K562 (cell line): ENCODE measurements around the gene CROCC2. TPM values are rescaled to one million over a fixed set of nuclear protein-coding genes. Genes with fewer than 3 reads are reported as not detected.

Experiments
- ATAC-seq: fragments of 200-7000 bp; cut with Tn5 transposase; 3 replicates; pipeline ENCODE4 v1.9.1; 2020; ENCODE audit warnings: moderate library complexity
- BruUV-seq: library from RNA; stranded (reverse); fragments of 400-500 nt; replicated peaks from 2 replicates; lab custom pipeline; 2021; lab: Mats Ljungman, UMichigan
- CTCF ChIA-PET: fragments of 300-600 bp; formaldehyde crosslinking; extraction: SDS; loops from one replicate; lab custom pipeline; 2021; ENCODE audit warnings: low intra/inter-chr PET ratio; lab: Yijun Ruan, JAX
- POLR2A ChIA-PET: fragments of 300-600, 350-650 bp; sonication (Branson Sonifier 250); formaldehyde crosslinking; extraction: SDS; loops from one replicate; lab custom pipeline; 2021; ENCODE audit warnings: antibody characterized with exemption, inconsistent platforms; lab: Yijun Ruan, JAX
- DNase-seq, 4 experiments: peaks; one replicate each; pipeline versions ENCODE4 v3.0.0 to v3.0.0-alpha.2; 2011 to 2018; ENCODE audit warnings: low spot score in 3 of 4, mixed read lengths in 3 of 4; ENCODE audit errors: extremely low read depth in 1 of 4
- FAIRE-seq: peaks from 2 replicates; lab custom pipeline; 2011; peaks lifted over from hg19 to GRCh38; lab: Jason Lieb, UNC
- H2AFZ ChIP-seq: 2 replicates; pipeline ENCODE4 v1.6.0; 2011; ENCODE audit warnings: low read depth, low read length, control low read depth, inconsistent platforms
- H3K27ac ChIP-seq: fragments of 200-600 bp; 3 replicates; pipeline ENCODE4 v1.8.0; 2011; ENCODE audit warnings: low read depth, mild to moderate bottlenecking, control low read depth, inconsistent platforms, low read length, moderate library complexity, mixed read lengths; ENCODE audit errors: extremely low read depth
- H3K27me3 ChIP-seq, 2 experiments: fragments of 300-600 bp in 1 of 2; 2 replicates in 1 of 2; 3 replicates in 1 of 2; pipeline versions ENCODE4 v1.6.0 to v1.8.0; 2011; ENCODE audit warnings: inconsistent platforms in 2 of 2, low read length in 2 of 2, mild to moderate bottlenecking in 1 of 2, mixed read lengths in 1 of 2, moderate library complexity in 1 of 2; ENCODE audit not compliant: control insufficient read depth in 2 of 2, insufficient read depth in 2 of 2
- H3K36me3 ChIP-seq: fragments of 300-600 bp; 3 replicates; pipeline ENCODE4 v1.8.0; 2011; ENCODE audit warnings: mild to moderate bottlenecking, low read length, inconsistent platforms; ENCODE audit not compliant: control insufficient read depth, insufficient read depth
- H3K4me1 ChIP-seq, 2 experiments: fragments of 200-600 bp in 1 of 2; replicated peaks in 1 of 2; 2 replicates in 1 of 2; 3 replicates in 1 of 2; pipeline versions ENCODE4 v1.5.1 to v1.8.0; 2011; ENCODE audit warnings: inconsistent platforms in 2 of 2, low read length in 2 of 2, mild to moderate bottlenecking in 1 of 2, mixed read lengths in 1 of 2, moderate library complexity in 1 of 2; ENCODE audit not compliant: control insufficient read depth in 2 of 2, insufficient read depth in 2 of 2
- H3K4me2 ChIP-seq: 2 replicates; pipeline ENCODE4 v1.6.1; 2011; ENCODE audit warnings: low read length, control low read depth, inconsistent platforms, mixed read lengths; ENCODE audit not compliant: insufficient read depth
- H3K4me3 ChIP-seq: fragments of 200-600 bp; sonication (generic), shearing (Covaris generic); 2 replicates; pipeline ENCODE4 v1.5.1; 2016; ENCODE audit warnings: control low read depth, inconsistent platforms
- H3K79me2 ChIP-seq: fragments of 200-600 bp; 3 replicates; pipeline ENCODE4 v1.8.0; 2011; ENCODE audit warnings: low read length, inconsistent platforms; ENCODE audit not compliant: control insufficient read depth, insufficient read depth
- H3K9ac ChIP-seq, 2 experiments: 2 replicates each; pipeline versions ENCODE4 v1.6.0 to v1.6.1; 2011; ENCODE audit warnings: low read depth in 2 of 2, low read length in 2 of 2, control low read depth in 1 of 2, inconsistent platforms in 1 of 2, mild to moderate bottlenecking in 1 of 2, mixed read lengths in 1 of 2; ENCODE audit not compliant: insufficient read depth in 1 of 2
- H3K9me1 ChIP-seq: one replicate; pipeline ENCODE4 v1.6.0; 2011; ENCODE audit warnings: inconsistent platforms, mild to moderate bottlenecking, low read length, moderate library complexity; ENCODE audit not compliant: control insufficient read depth, insufficient read depth
- H3K9me3 ChIP-seq: replicated peaks from 2 replicates; pipeline ENCODE4 v1.5.1; 2011; ENCODE audit warnings: low read depth, low read length, inconsistent platforms; ENCODE audit not compliant: control insufficient read depth, insufficient read depth
- H4K20me1 ChIP-seq: replicated peaks from 2 replicates; pipeline ENCODE4 v1.6.1; 2011; ENCODE audit warnings: low read length, inconsistent platforms, mixed read lengths; ENCODE audit not compliant: control insufficient read depth, insufficient read depth
- CC2D1A ChIP-seq: fragments of 450-650 bp; IDR thresholded peaks from 2 replicates; pipeline ENCODE4 v1.6.1; 2017; ENCODE audit warnings: mild to moderate bottlenecking
- FOS ChIP-seq: IDR thresholded peaks from 3 replicates; pipeline ENCODE4 v1.6.1; 2011; ENCODE audit not compliant: insufficient read length; ENCODE audit errors: extremely low read depth
- FOXP1 ChIP-seq: sonication (generic); formaldehyde crosslinking; IDR thresholded peaks from 2 replicates; pipeline ENCODE4 v1.8.0; 2022; ENCODE audit warnings: mild to moderate bottlenecking, missing genetic modification reagents
- HIVEP1 ChIP-seq: fragments of 250-450 bp; sonication (Bioruptor Pico); IDR thresholded peaks from 2 replicates; pipeline ENCODE4 v1.4.0; 2020; ENCODE audit warnings: mild to moderate bottlenecking
- HNRNPUL1 ChIP-seq: fragments of 200-400 bp; formaldehyde crosslinking; IDR thresholded peaks from 2 replicates; pipeline ENCODE4 v1.6.1; 2017; ENCODE audit warnings: low read length
- JUNB ChIP-seq: fragments of 450-650 bp; formaldehyde crosslinking; conservative IDR thresholded peaks from 2 replicates; pipeline ENCODE4 v1.4.0; 2020; ENCODE audit warnings: mild to moderate bottlenecking
- PML ChIP-seq: IDR thresholded peaks from 2 replicates; pipeline ENCODE4 v1.6.1; 2012; ENCODE audit warnings: low read length, inconsistent platforms
- POLR2H ChIP-seq: IDR thresholded peaks from 2 replicates; pipeline ENCODE4 v1.6.1; 2016; ENCODE audit warnings: missing genetic modification characterization, low read depth, mild to moderate bottlenecking, control low read depth, missing compliant biosample characterization, moderate library complexity
- RUNX1 ChIP-seq: sonication (generic); IDR thresholded peaks from 2 replicates; pipeline ENCODE4 v1.6.1; 2016; ENCODE audit warnings: antibody characterized with exemption, low read depth
- SNIP1 ChIP-seq: fragments of 450-650 bp; IDR thresholded peaks from 2 replicates; pipeline ENCODE4 v1.7.1; 2017; ENCODE audit warnings: low read depth, mild to moderate bottlenecking
- ZBED1 ChIP-seq: IDR thresholded peaks from 2 replicates; pipeline ENCODE4 v1.6.1; 2014
- WGBS: fragments of 100-300 bp; shearing (Covaris generic); methylation state at CpG from one replicate; pipeline ENCODE4 v1.1.6; 2016; ENCODE audit warnings: low coverage, mixed read lengths; ENCODE audit not compliant: insufficient coverage; ENCODE audit errors: missing lambda C conversion rate; 5-methylcytosine and 5-hydroxymethylcytosine counted together
- in situ Hi-C: fragments of 300-500 bp; cut with MboI; formaldehyde crosslinking; loops from 4 replicates; pipeline ENCODE4 v1.15.0; 2018; ENCODE audit warnings: inconsistent platforms, mixed read lengths
- intact Hi-C: fragments of 100-400 bp; cut with micrococcal nuclease; formaldehyde crosslinking; loops from 2 replicates; pipeline ENCODE4 v1.14.2; 2022
- polyA plus RNA-seq, 8 experiments: library from polyadenylated mRNA; depleted of rRNA in 4 of 8; stranded (reverse) in 5 of 8; unstranded in 3 of 8; fragments of >200 nt; fragmentation: Nextera tagmentation in 2 of 8; fragmentation: Illumina TruSeq in 1 of 8; extraction: Ambion mirVana in 2 of 8; extraction: Trizol in 1 of 8; gene quantifications; 2 replicates each; pipeline versions ENCODE4 v1.2.1 to v1.2.3, GENCODE V29; 2011 to 2014; ENCODE audit warnings: inconsistent platforms in 1 of 8, missing spikeins in 1 of 8
- total RNA-seq, 7 experiments: library from RNA; depleted of rRNA in 6 of 7; stranded (reverse); fragments of >200 nt in 6 of 7; fragmentation: Illumina TruSeq in 2 of 7; extraction: Trizol in 2 of 7; gene quantifications; 2 replicates each; pipeline versions ENCODE4 v1.2.1 to v1.2.3, GENCODE V29; 2011 to 2021; ENCODE audit warnings: low replicate concordance in 1 of 7
- TF ChIP-seq, protein P1 (sequence below): fragments of 250-450 bp; sonication (Bioruptor Pico); IDR thresholded peaks from 2 replicates; pipeline ENCODE4 v1.5.0; 2020; ENCODE audit warnings: mild to moderate bottlenecking
- TF ChIP-seq, protein P2 (sequence below), 2 experiments: fragments of 150-350 bp in 1 of 2; IDR thresholded peaks; 2 replicates each; pipeline ENCODE4 v1.6.1; 2012 to 2016; ENCODE audit warnings: low read depth in 2 of 2, low read length in 2 of 2, mild to moderate bottlenecking in 1 of 2, moderate library complexity in 1 of 2

CROCC2 gene
- total and polyA plus RNA-seq, 9 of the 15 experiments (the other 6 are each of a cell fraction or from before 2014, with no cell fraction given): not detected

DNA sequence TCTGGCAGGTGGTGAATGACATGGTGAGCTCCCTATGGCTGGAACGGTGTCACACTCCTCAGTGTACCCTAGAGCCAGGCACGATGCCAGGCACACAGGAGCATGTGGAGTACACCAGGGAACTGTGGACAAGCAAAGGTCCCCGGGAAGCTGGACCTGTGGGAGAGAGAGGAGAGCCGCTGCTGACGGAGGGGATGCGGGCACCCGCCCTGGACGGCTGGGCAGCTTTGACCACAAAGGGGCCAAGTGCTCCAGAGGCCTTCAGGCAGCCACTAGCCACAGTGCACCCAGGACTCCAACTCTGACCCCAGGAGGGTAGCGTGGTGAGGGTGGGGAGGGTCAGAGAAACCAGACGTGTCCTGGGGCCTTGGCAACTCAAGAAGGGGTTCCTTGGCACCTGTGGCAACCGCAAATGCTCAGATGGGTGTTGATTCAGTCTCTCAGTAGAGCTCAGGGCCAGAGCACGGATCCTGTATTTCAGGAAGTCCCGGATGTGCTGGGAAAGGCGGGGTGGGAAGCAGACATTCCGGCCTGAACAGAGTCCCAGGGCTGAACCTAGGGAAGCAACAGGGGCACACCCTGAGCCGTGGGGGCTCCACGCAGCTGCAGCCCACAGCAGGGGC, 7.9 kb upstream of the CROCC2 start (continued):
- TF ChIP-seq FOXP1 (CRISPR knock-in tag): no peak
- TF ChIP-seq HNRNPUL1: no peak
- TF ChIP-seq SNIP1: no peak
- no peak for TF ChIP-seq HIVEP1 (CRISPR knock-in tag)
- TF ChIP-seq, protein P1, sequence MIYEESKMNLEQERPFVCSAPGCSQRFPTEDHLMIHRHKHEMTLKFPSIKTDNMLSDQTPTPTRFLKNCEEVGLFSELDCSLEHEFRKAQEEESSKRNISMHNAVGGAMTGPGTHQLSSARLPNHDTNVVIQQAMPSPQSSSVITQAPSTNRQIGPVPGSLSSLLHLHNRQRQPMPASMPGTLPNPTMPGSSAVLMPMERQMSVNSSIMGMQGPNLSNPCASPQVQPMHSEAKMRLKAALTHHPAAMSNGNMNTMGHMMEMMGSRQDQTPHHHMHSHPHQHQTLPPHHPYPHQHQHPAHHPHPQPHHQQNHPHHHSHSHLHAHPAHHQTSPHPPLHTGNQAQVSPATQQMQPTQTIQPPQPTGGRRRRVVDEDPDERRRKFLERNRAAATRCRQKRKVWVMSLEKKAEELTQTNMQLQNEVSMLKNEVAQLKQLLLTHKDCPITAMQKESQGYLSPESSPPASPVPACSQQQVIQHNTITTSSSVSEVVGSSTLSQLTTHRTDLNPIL: no peak
- no peak for TF ChIP-seq JUNB (CRISPR knock-in tag)

DNA sequence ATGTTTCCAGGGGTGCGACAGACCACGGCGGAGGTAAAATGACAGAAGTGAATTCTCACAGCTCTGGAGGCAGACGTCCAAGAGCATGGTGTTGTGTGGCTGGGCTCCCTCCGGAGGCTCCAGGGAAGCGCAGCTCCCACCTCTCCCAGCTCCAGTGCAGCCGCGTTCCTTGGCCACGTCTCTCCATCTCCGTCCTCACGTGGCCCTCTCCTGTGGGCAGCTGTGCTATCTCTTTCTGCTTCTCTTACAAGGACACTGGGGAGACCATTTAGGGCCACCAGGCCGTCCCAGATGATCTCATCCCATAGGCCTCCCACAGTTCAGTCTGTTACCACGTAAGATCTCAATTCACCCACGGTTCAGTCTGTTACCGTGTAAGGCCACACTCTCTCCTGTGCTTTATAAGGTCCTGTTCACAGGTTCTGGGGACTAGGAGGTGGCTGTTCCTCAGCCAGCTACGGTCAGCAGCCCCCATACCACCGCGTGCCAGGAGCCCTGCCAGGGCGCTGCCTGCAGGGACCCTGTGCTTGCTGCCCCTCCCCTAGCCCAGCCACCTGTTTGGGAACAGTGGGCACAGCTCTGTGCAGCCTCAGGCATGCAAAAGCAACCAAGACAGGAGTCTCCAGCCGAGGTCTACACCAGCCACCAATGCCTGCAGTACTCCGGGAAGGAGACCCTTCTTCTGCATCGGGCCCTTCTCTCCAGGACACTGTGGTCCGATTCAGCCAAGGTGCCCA, 7.2 kb upstream of the CROCC2 start:
- ChIA-PET CTCF (no interaction called here), POLR2A (interaction anchor here (0.6 kb wide), 2 partner anchors 85 to 338 kb away, joined by 3 read pairs; no protein-coding TSS in a partner anchor)

More for the DNA sequence above, 7.2 kb upstream of the CROCC2 start:
- WGBS: 0% methylated on average over 14 of the region's 23 CpGs
- H3K36me3 ChIP-seq: no peaks in the 10 kb centered on the region
- H3K27ac ChIP-seq: no peak overlapping the region
- H2AFZ ChIP-seq: no peak overlapping the region
- 0 out of 2 replicates have a peak, but pooled peaks cover 7% of the 10 kb centered on the region for H4K20me1 ChIP-seq
- no peak overlapping the region for H3K4me3 ChIP-seq
- ATAC-seq: no peak
- H3K27me3 ChIP-seq: peaks cover 0 to 47% of the 10 kb centered on the region in 2 experiments; a peak in 3 of 5 replicates
- in situ Hi-C loops: no loop called here
- no peak for TF ChIP-seq POLR2H (tag)
- no peak for TF ChIP-seq RUNX1
- no peak for TF ChIP-seq FOS
- no peak for TF ChIP-seq PML
- TF ChIP-seq CC2D1A: no peak
- no peak for TF ChIP-seq ZBED1
- TF ChIP-seq, protein P2, sequence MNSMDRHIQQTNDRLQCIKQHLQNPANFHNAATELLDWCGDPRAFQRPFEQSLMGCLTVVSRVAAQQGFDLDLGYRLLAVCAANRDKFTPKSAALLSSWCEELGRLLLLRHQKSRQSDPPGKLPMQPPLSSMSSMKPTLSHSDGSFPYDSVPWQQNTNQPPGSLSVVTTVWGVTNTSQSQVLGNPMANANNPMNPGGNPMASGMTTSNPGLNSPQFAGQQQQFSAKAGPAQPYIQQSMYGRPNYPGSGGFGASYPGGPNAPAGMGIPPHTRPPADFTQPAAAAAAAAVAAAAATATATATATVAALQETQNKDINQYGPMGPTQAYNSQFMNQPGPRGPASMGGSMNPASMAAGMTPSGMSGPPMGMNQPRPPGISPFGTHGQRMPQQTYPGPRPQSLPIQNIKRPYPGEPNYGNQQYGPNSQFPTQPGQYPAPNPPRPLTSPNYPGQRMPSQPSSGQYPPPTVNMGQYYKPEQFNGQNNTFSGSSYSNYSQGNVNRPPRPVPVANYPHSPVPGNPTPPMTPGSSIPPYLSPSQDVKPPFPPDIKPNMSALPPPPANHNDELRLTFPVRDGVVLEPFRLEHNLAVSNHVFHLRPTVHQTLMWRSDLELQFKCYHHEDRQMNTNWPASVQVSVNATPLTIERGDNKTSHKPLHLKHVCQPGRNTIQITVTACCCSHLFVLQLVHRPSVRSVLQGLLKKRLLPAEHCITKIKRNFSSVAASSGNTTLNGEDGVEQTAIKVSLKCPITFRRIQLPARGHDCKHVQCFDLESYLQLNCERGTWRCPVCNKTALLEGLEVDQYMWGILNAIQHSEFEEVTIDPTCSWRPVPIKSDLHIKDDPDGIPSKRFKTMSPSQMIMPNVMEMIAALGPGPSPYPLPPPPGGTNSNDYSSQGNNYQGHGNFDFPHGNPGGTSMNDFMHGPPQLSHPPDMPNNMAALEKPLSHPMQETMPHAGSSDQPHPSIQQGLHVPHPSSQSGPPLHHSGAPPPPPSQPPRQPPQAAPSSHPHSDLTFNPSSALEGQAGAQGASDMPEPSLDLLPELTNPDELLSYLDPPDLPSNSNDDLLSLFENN (IDR thresholded peaks at IDR 0.05; ENCODE audit: low read depth in 2 of 2, low read length in 2 of 2): no peak
- no peaks in the 10 kb centered on the region for H3K9me3 ChIP-seq
- DNase-seq: no peak
- no peak overlapping the region for H3K4me2 ChIP-seq
- H3K79me2 ChIP-seq: no peaks in the 10 kb centered on the region
- intact Hi-C loops: no loop called here
- no peak overlapping the region for H3K9ac ChIP-seq
- H3K4me1 ChIP-seq: peaks cover 0 to 6% of the 10 kb centered on the region in 2 experiments; a peak in 1 of 5 replicates
- FAIRE-seq: no peak
- BruUV-seq: no TSS peak
- H3K9me1 ChIP-seq: no peaks in the 10 kb centered on the region
